PFSK-1 (cell line): ENCODE results near the gene GABBR2.

ENCODE experiments used
- POLR2AphosphoS5 ChIP-seq: IDR thresholded peaks from 2 replicates; pipeline ENCODE4 v1.6.1; 2012; ENCODE audit warnings: low read depth, mild to moderate bottlenecking, control low read depth, low read length, moderate library complexity
- REST ChIP-seq, 2 experiments: IDR thresholded peaks; 2 replicates each; pipeline versions ENCODE4 v1.6.1 to v1.8.0; 2011 to 2012; ENCODE audit warnings: low read depth in 2 of 2, low read length in 2 of 2, control low read depth in 1 of 2, inconsistent platforms in 1 of 2, mild to moderate bottlenecking in 1 of 2, moderate library complexity in 1 of 2; ENCODE audit not compliant: insufficient read depth in 1 of 2
- SIN3A ChIP-seq: IDR thresholded peaks from 2 replicates; pipeline ENCODE4 v1.6.1; 2012; ENCODE audit warnings: mild to moderate bottlenecking, low read length, moderate library complexity, borderline replicate concordance; ENCODE audit not compliant: insufficient read depth
- TAF1 ChIP-seq: IDR thresholded peaks from 2 replicates; pipeline ENCODE4 v1.6.1; 2012; ENCODE audit warnings: low read length, control low read depth, borderline replicate concordance; ENCODE audit not compliant: insufficient read depth

GRCh38 chr9:98333703-98334582 lies 374.8 kb downstream of the GABBR2 start:
- TF ChIP-seq REST (IDR thresholded peaks at IDR 0.05; ENCODE audit: insufficient read depth in 1 of 2, low read depth in 2 of 2, low read length in 2 of 2) (no peak), POLR2AphosphoS5 (no peak), SIN3A (no peak), TAF1 (no peak)
